Fibroblast of villous mesenchyme (primary cell): Measurements from ENCODE around the gene KIRREL3. TPM values are rescaled to one million over a fixed set of nuclear protein-coding genes. Genes with fewer than 3 reads are reported as not detected.

Source experiments
- DNase-seq: peaks from one replicate; pipeline ENCODE4 v3.0.0-alpha.2; 2010; ENCODE audit warnings: low read depth
- H3K4me3 ChIP-seq: 2 replicates; pipeline ENCODE4 v1.5.1; 2011; ENCODE audit warnings: low read depth, mild to moderate bottlenecking, low read length
- total RNA-seq: library from RNA; depleted of rRNA; stranded (reverse); fragments of >200 nt; gene quantifications from 2 replicates; pipeline ENCODE4 v1.2.3, GENCODE V29; 2012
- TF ChIP-seq, protein P1 (sequence below): IDR thresholded peaks from 2 replicates; pipeline ENCODE4 v1.5.1; 2012; ENCODE audit warnings: low read depth, mild to moderate bottlenecking, low read length; ENCODE audit not compliant: insufficient read depth

KIRREL3 gene
- total RNA-seq, 1 donor = 9.9 TPM

DNA sequence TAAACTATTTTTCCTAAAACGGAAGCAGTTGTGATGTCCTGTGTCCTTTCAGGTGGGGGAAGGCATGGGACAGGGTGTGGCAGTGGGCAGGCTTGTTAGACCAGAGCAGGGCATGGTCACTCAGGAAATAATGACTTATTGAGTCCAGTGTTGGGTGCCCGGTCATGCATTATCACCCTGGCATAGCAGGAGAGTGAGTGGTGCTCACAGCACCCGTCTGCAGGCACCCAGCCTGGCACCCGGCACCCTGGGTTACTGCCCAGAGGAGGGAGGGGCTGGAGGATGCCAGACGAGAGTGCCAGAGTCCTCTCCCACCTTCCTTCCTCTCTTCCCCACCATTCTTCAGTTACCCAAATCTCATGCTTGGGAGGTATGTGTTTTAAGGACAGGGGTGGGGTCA lies 586.0 kb downstream of the KIRREL3 start:
- no peak for DNase-seq
- TF ChIP-seq, protein P1, sequence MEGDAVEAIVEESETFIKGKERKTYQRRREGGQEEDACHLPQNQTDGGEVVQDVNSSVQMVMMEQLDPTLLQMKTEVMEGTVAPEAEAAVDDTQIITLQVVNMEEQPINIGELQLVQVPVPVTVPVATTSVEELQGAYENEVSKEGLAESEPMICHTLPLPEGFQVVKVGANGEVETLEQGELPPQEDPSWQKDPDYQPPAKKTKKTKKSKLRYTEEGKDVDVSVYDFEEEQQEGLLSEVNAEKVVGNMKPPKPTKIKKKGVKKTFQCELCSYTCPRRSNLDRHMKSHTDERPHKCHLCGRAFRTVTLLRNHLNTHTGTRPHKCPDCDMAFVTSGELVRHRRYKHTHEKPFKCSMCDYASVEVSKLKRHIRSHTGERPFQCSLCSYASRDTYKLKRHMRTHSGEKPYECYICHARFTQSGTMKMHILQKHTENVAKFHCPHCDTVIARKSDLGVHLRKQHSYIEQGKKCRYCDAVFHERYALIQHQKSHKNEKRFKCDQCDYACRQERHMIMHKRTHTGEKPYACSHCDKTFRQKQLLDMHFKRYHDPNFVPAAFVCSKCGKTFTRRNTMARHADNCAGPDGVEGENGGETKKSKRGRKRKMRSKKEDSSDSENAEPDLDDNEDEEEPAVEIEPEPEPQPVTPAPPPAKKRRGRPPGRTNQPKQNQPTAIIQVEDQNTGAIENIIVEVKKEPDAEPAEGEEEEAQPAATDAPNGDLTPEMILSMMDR = no peak
- H3K4me3 ChIP-seq = no peak overlapping the region

DNA sequence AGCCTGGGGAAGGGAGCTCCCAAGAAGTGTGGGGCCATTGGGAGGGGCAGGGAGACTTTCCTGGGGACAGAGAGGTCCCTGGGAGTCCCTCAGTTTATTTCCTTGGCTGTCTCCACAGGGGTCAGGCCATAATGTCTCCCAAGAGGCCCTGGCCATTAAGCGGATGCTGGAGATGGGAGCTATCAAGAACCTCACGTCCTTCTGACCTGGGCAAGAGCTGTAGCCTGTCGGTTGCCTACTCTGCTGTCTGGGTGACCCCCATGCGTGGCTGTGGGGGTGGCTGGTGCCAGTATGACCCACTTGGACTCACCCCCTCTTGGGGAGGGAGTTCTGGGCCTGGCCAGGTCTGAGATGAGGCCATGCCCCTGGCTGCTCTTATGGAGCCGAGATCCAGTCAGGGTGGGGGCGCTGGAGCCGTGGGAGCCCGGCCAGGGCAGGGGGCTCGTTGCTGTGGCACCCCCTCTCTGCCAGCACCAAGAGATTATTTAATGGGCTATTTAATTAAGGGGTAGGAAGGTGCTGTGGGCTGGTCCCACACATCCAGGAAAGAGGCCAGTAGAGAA lies 586.6 kb downstream of the KIRREL3 start:
- TF ChIP-seq, protein P1 = no peak
- DNase-seq = no peak
- H3K4me3 ChIP-seq = no peak overlapping the region

DNA sequence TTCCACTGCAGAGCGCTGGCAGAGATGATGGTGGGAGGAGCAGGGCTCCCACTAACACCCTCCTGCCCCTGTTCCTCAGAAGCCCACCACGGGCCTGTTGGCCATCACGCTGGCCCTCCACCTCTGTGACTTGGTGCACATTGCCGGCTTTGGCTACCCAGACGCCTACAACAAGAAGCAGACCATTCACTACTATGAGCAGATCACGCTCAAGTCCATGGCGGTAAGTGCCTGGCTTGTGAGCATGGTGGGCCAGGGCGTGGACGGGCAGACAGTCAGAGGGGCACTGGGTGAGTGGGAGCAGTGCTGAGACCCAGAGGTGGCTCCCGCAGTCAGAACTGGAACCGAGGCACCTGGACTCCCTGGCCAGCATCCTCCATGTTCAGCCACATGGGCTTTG lies 587.1 kb downstream of the KIRREL3 start:
- no peak for DNase-seq
- TF ChIP-seq, protein P1 = no peak

DNA sequence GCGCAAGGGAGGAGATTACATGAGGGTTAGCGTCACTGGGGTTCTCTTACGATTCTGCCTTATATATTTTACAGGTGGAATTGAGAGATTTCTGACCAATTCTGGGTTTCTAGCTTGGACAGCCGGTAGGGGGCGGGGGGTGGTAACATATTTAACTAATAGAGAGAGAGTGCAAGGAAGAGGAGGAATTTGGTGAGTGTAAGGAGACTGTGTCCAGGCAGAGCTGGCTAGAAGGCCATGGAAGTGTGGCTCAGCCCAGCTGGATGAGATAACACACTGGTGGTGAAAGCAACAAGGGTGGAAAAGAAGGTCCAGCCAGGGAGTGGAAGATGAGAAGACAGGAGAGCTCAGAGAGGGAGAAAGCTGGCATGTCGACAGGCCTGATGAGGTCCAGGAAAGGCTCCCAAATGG lies 588.6 kb downstream of the KIRREL3 start:
- TF ChIP-seq, protein P1 = peak; percentile 54
- no peak for DNase-seq

More for the DNA sequence above, 587.1 kb downstream of the KIRREL3 start:
- no peak overlapping the region for H3K4me3 ChIP-seq

DNA sequence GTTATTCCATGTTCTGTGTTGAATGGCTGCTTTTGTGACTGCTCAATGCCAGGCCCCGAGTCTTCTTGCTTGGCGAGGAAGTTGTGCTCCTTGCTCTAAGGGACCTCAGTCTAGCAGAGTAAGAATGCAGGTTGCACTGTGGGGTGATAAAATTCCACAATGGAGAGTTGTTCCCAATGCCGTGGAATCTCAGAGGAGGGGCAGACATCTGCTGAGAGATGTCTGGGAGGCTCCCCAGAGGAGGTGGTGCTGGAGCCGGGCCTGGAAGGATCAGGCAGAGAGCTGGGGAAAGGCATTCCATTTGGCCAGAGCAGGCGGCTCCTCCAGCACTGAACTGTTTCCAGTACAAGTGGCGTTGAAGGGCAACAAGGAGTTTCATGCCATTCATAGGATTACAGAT lies 589.9 kb downstream of the KIRREL3 start:
- no peak overlapping the region for H3K4me3 ChIP-seq
- TF ChIP-seq, protein P1 = no peak
- DNase-seq = no peak

More for the DNA sequence above, 588.6 kb downstream of the KIRREL3 start:
- H3K4me3 ChIP-seq = no peak overlapping the region

DNA sequence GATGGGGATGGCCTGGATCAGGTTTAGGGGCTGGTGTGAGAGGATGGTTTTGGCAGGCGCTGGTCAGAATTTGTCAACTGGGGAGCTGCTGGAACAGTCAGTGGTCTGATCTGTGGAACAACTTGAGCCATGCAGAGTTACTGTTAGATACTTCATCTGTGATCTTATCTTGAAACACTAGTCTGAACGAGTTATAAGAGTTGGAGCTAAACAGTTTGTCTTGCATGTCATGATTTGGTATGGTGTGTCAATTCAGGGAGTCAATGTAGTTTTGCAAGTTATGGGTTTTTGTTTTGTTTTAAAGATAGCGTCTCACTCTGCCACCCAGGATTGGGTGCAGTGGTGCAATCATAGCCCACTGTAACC lies 591.0 kb downstream of the KIRREL3 start:
- H3K4me3 ChIP-seq = no peak overlapping the region
- TF ChIP-seq, protein P1 = no peak
- no peak for DNase-seq
